GM11168 (cell line): ENCODE data around the gene NUCKS1.

Experiments used
- in situ Hi-C: fragments of 300-500 bp; cut with MboI; formaldehyde crosslinking; loops from one replicate; pipeline ENCODE4 v1.12.0; 2022; ENCODE audit warnings: low sequenced_read_pairs; ENCODE audit not compliant: unreplicated experiment

Gene NUCKS1

GRCh38 chr1:205750138-205751035, at the start of gene NUCKS1:
NUCKS1 (minus strand) TSS chr1:205750182; CDS start chr1:205749973, 209 bp downstream.
- in situ Hi-C loops = no loop called here

- in situ Hi-C loops = loop anchor here (10.0 to 25.0 kb wide), 2 partner anchors 186 to 314 kb away; partner anchors contain the start of gene AVPR1B
Measured at GRCh38 chr1:205798577-205798976, 48.6 kb upstream of the NUCKS1 start.

- in situ Hi-C loops = loop anchor here (10.0 to 25.0 kb wide), 2 partner anchors 188 to 315 kb away; partner anchors contain the start of gene AVPR1B
Measured at GRCh38 chr1:205797168-205797567, 47.2 kb upstream of the NUCKS1 start.

- in situ Hi-C loops = loop anchor here (10.0 to 25.0 kb wide), 2 partner anchors 191 to 318 kb away; partner anchors contain the start of gene AVPR1B
Measured at GRCh38 chr1:205794011-205794730, 44.2 kb upstream of the NUCKS1 start.

- in situ Hi-C loops = loop anchor here (10.0 to 25.0 kb wide), 2 partner anchors 192 to 319 kb away; partner anchors contain the start of gene AVPR1B
Measured at GRCh38 chr1:205792961-205793673, 43.1 kb upstream of the NUCKS1 start.

GRCh38 chr1:205792481-205792881, 42.5 kb upstream of the NUCKS1 start:
- in situ Hi-C loops = loop anchor here (10.0 to 25.0 kb wide), 2 partner anchors 192 to 320 kb away; partner anchors contain the start of gene AVPR1B

GRCh38 chr1:205791568-205792180, 41.7 kb upstream of the NUCKS1 start:
- in situ Hi-C loops = loop anchor here (10.0 to 25.0 kb wide), 2 partner anchors 193 to 321 kb away; partner anchors contain the start of gene AVPR1B

GRCh38 chr1:205787287-205787916, 37.4 kb upstream of the NUCKS1 start:
- in situ Hi-C loops = loop anchor here (25.0 kb wide), 1 partner anchor 325 kb away; the partner anchor contains the start of gene AVPR1B

GRCh38 chr1:205786601-205787000, 36.6 kb upstream of the NUCKS1 start:
- in situ Hi-C loops = loop anchor here (25.0 kb wide), 1 partner anchor 326 kb away; the partner anchor contains the start of gene AVPR1B

GRCh38 chr1:205785446-205785845, 35.5 kb upstream of the NUCKS1 start:
- in situ Hi-C loops = loop anchor here (25.0 kb wide), 1 partner anchor 327 kb away; the partner anchor contains the start of gene AVPR1B

- in situ Hi-C loops = loop anchor here (25.0 kb wide), 1 partner anchor 328 kb away; the partner anchor contains the start of gene AVPR1B
Measured at GRCh38 chr1:205783904-205784303, 33.9 kb upstream of the NUCKS1 start.

GRCh38 chr1:205783433-205783795, 33.4 kb upstream of the NUCKS1 start:
- in situ Hi-C loops = loop anchor here (25.0 kb wide), 1 partner anchor 329 kb away; the partner anchor contains the start of gene AVPR1B

- in situ Hi-C loops = loop anchor here (25.0 kb wide), 1 partner anchor 329 kb away; the partner anchor contains the start of gene AVPR1B
Measured at GRCh38 chr1:205782627-205783432, 32.8 kb upstream of the NUCKS1 start.

GRCh38 chr1:205780335-205780734, 30.4 kb upstream of the NUCKS1 start:
- in situ Hi-C loops = loop anchor here (25.0 kb wide), 1 partner anchor 332 kb away; the partner anchor contains the start of gene AVPR1B

- in situ Hi-C loops = loop anchor here (25.0 kb wide), 1 partner anchor 334 kb away; the partner anchor contains the start of gene AVPR1B
Measured at GRCh38 chr1:205777994-205778393, 28.0 kb upstream of the NUCKS1 start.

GRCh38 chr1:205775717-205776056, 25.7 kb upstream of the NUCKS1 start:
- in situ Hi-C loops = loop anchor here (25.0 kb wide), 1 partner anchor 337 kb away; the partner anchor contains the start of gene AVPR1B

GRCh38 chr1:205775015-205775716, 25.2 kb upstream of the NUCKS1 start, which contains the start of gene RAB29:
RAB29 (minus strand) TSS chr1:205775482; CDS start chr1:205774956, 526 bp downstream.
- in situ Hi-C loops = loop anchor here (25.0 kb wide), 1 partner anchor 337 kb away; the partner anchor contains the start of gene AVPR1B
